Mesenchymal stem cell (in vitro differentiated cells and primary cell): Measurements from ENCODE around the gene TUBB4B.

ENCODE experiments used
- DNase-seq: peaks from one replicate; pipeline ENCODE4 v3.0.0-alpha.2; 2013
- H2AFZ ChIP-seq: one replicate; pipeline ENCODE4 v1.6.1; 2013; ENCODE audit warnings: low read depth, mild to moderate bottlenecking, control low read depth, inconsistent platforms, low read length, moderate library complexity
- H2AK5ac ChIP-seq: 2 replicates; pipeline ENCODE4 v1.6.1; 2013; ENCODE audit warnings: low read length, moderate library complexity, mild to moderate bottlenecking, inconsistent platforms; ENCODE audit not compliant: severe bottlenecking
- H2BK120ac ChIP-seq: one replicate; pipeline ENCODE4 v1.6.1; 2013; ENCODE audit warnings: low read depth, mild to moderate bottlenecking, inconsistent platforms, low read length, moderate library complexity
- H2BK12ac ChIP-seq, 2 experiments: one replicate each; pipeline ENCODE4 v1.6.1; 2013; ENCODE audit warnings: inconsistent platforms in 2 of 2, low read length in 2 of 2, mild to moderate bottlenecking in 2 of 2, moderate library complexity in 2 of 2, control low read depth in 1 of 2
- H2BK15ac ChIP-seq: one replicate; pipeline ENCODE4 v1.6.1; 2013; ENCODE audit warnings: mild to moderate bottlenecking, low read depth, inconsistent platforms; ENCODE audit not compliant: poor library complexity, severe bottlenecking
- H2BK5ac ChIP-seq: 2 replicates; pipeline ENCODE4 v1.6.1; 2013; ENCODE audit warnings: low read depth, mild to moderate bottlenecking, low read length, control low read depth, inconsistent platforms; ENCODE audit not compliant: poor library complexity, severe bottlenecking
- H3K14ac ChIP-seq, 2 experiments: one replicate each; pipeline ENCODE4 v1.6.1; 2013; ENCODE audit warnings: inconsistent platforms in 2 of 2, low read length in 2 of 2, control low read depth in 1 of 2, mild to moderate bottlenecking in 1 of 2, moderate library complexity in 1 of 2
- H3K18ac ChIP-seq, 2 experiments: one replicate each; pipeline ENCODE4 v1.6.1; 2013; ENCODE audit warnings: inconsistent platforms in 2 of 2, low read length in 2 of 2, control low read depth in 1 of 2, low read depth in 1 of 2, mild to moderate bottlenecking in 1 of 2
- H3K23ac ChIP-seq, 2 experiments: one replicate each; pipeline ENCODE4 v1.6.1; 2013; ENCODE audit warnings: inconsistent platforms in 2 of 2, low read length in 2 of 2, mild to moderate bottlenecking in 2 of 2, moderate library complexity in 2 of 2, control low read depth in 1 of 2
- H3K27ac ChIP-seq: 2 replicates; pipeline ENCODE4 v1.5.1; 2013; ENCODE audit warnings: mild to moderate bottlenecking, moderate library complexity, low read length, control low read depth, inconsistent platforms; ENCODE audit not compliant: poor library complexity, severe bottlenecking
- H3K27me3 ChIP-seq, 2 experiments: 2 replicates each; pipeline versions ENCODE4 v1.6.1 to v1.7.0; 2013; ENCODE audit warnings: low read length in 2 of 2, mild to moderate bottlenecking in 2 of 2, moderate library complexity in 2 of 2, control low read depth in 1 of 2, inconsistent platforms in 1 of 2; ENCODE audit not compliant: control insufficient read depth in 1 of 2, insufficient read depth in 1 of 2
- H3K36me3 ChIP-seq, 2 experiments: 2 replicates each; pipeline versions ENCODE4 v1.6.1 to v1.7.0; 2013; ENCODE audit warnings: low read length in 2 of 2, control low read depth in 1 of 2, inconsistent platforms in 1 of 2, low read depth in 1 of 2, mild to moderate bottlenecking in 1 of 2; ENCODE audit not compliant: insufficient read depth in 2 of 2, control insufficient read depth in 1 of 2
- H3K4ac ChIP-seq, 2 experiments: one replicate each; pipeline ENCODE4 v1.6.1; 2013; ENCODE audit warnings: inconsistent platforms in 2 of 2, low read length in 2 of 2, mild to moderate bottlenecking in 2 of 2, moderate library complexity in 2 of 2, control low read depth in 1 of 2, low read depth in 1 of 2
- H3K4me1 ChIP-seq: 2 replicates; pipeline ENCODE4 v1.6.1; 2013; ENCODE audit warnings: low read depth, low read length, control low read depth; ENCODE audit not compliant: control insufficient read depth, insufficient read depth
- H3K4me2 ChIP-seq: 2 replicates; pipeline ENCODE4 v1.6.1; 2013; ENCODE audit warnings: low read length, mild to moderate bottlenecking, inconsistent platforms; ENCODE audit not compliant: poor library complexity, severe bottlenecking
- H3K4me3 ChIP-seq, 2 experiments: 2 replicates each; pipeline versions ENCODE4 v1.5.1 to v1.7.0; 2013; ENCODE audit warnings: low read length in 2 of 2, mild to moderate bottlenecking in 2 of 2, control low read depth in 1 of 2, low read depth in 1 of 2; ENCODE audit not compliant: insufficient read depth in 1 of 2
- H3K79me1 ChIP-seq: replicated peaks from 2 replicates; pipeline ENCODE4 v1.6.1; 2013; ENCODE audit warnings: mild to moderate bottlenecking, control low read depth, low read length, inconsistent platforms; ENCODE audit not compliant: poor library complexity, severe bottlenecking
- H3K9ac ChIP-seq: 2 replicates; pipeline ENCODE4 v1.7.0; 2013; ENCODE audit warnings: mild to moderate bottlenecking, low read length, moderate library complexity
- H3K9me3 ChIP-seq: 2 replicates; pipeline ENCODE4 v1.7.0; 2013; ENCODE audit warnings: mild to moderate bottlenecking, low read length; ENCODE audit not compliant: control insufficient read depth
- H4K8ac ChIP-seq: one replicate; pipeline ENCODE4 v1.6.1; 2013; ENCODE audit warnings: inconsistent platforms, mild to moderate bottlenecking, low read length, moderate library complexity
- H4K91ac ChIP-seq: one replicate; pipeline ENCODE4 v1.6.1; 2013; ENCODE audit warnings: mild to moderate bottlenecking, low read length, inconsistent platforms
- WGBS: methylation state at CpG from one replicate; pipeline ENCODE4 v1.1.7; 2013; ENCODE audit warnings: mixed read lengths; 5-methylcytosine and 5-hydroxymethylcytosine counted together

The TUBB4B gene

DNA sequence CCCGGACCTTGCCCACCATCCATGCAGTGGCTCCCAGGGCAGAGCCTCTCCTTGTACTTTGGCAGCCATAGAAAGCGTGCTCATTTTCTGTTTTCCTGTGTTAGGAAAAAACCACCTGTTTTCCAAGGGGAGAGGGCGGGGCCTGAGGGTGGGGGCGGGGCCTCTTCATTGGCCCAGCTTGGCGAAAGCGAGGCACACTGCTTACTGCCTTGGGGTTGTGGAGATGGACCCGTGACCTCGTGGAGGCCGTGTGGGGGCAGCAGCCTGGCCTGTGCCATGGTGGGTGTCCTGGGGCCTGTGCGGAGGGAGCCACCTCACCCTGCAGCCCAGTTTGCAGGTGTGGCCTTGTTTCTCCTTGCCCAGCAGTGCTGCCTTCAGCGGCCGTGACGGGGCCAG, 32.0 kb downstream of the TUBB4B start:
- Histone ChIP-seq H3K4ac (no peak overlapping the region), H2BK120ac (no peak overlapping the region), H2AFZ (no peak overlapping the region), H2BK15ac (no peak overlapping the region), H2AK5ac (no peak overlapping the region), H2BK5ac (no peak overlapping the region), H4K8ac (no peak overlapping the region), H3K4me1 (peaks cover 41% of the 10 kb centered on the region), H3K9ac (no peak overlapping the region), H3K36me3 (peaks cover 46 to 64% of the 10 kb centered on the region in 2 experiments), H4K91ac (peak overlapping the region; percentile 44), H3K79me1 (peaks cover 34% of the 10 kb centered on the region), H3K9me3 (no peaks in the 10 kb centered on the region), H3K18ac (no peak overlapping the region), H3K27me3 (peaks cover 0 to 6% of the 10 kb centered on the region in 2 experiments), H3K27ac (no peak overlapping the region), H2BK12ac (no peak overlapping the region), H3K4me2 (no peak overlapping the region), H3K14ac (no peak overlapping the region), H3K23ac (no peak overlapping the region), H3K4me3 (no peak overlapping the region)
- WGBS = 82% methylated on average over 13 of the region's 13 CpGs
- DNase-seq = no peak

DNA sequence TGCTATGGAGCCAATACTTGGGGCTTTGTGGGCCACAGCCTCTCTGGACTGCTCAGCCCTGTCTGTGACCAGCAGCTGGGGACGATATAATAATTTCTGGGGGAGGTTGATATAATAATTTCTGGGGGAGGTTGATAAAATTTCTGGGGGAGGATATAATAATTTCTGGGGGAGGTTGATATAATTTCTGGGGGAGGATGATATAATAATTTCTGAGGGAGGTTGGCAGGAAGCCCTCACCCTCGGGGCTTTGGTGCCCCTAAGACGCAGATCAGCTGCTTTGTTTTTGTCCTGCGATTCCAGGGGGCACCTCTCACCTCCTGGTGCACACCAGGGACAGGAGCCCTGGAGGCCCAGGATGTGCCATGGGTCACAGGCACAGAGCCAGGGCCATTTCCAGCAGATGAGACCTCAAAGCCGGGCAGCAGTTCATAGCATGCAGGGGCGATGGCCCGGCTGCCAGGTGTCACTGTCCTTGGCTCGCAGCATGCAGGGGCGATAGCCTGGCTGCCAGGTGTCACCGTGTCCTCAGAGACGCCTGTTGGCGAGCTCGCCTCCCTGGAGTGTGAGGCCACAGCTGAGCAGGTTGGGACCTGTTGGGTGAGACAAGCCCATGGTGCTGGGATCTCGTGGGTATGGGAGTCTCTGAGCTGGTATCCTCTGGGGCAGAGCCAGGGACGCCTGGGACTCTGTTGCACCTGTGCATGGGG, 32.7 kb downstream of the TUBB4B start:
- no peak overlapping the region for H3K18ac ChIP-seq
- H4K91ac ChIP-seq = peak overlapping the region; percentile 56
- H2BK15ac ChIP-seq = no peak overlapping the region
- H3K9ac ChIP-seq = no peak overlapping the region
- peak overlapping the region; percentile 7 for H4K8ac ChIP-seq
- H3K36me3 ChIP-seq = peaks cover 39 to 63% of the 10 kb centered on the region in 2 experiments
- no peak for DNase-seq
- no peaks in the 10 kb centered on the region for H3K9me3 ChIP-seq
- no peak overlapping the region for H2AK5ac ChIP-seq
- H3K23ac ChIP-seq = peak overlapping the region in 1 of 2 experiments; percentile 48
- H3K4ac ChIP-seq = no peak overlapping the region
- H3K79me1 ChIP-seq = peaks cover 33% of the 10 kb centered on the region
- H3K27me3 ChIP-seq = peaks cover 0 to 10% of the 10 kb centered on the region in 2 experiments
- H2BK12ac ChIP-seq = no peak overlapping the region
- H3K4me3 ChIP-seq = no peak overlapping the region
- no peak overlapping the region for H3K4me2 ChIP-seq
- no peak overlapping the region for H3K27ac ChIP-seq
- no peak overlapping the region for H2BK5ac ChIP-seq
- H3K4me1 ChIP-seq = peaks cover 46% of the 10 kb centered on the region
- no peak overlapping the region for H3K14ac ChIP-seq
- peak overlapping the region; percentile 21 for H2BK120ac ChIP-seq
- WGBS = 92% methylated on average over 15 of the region's 15 CpGs
- no peak overlapping the region for H2AFZ ChIP-seq

DNA sequence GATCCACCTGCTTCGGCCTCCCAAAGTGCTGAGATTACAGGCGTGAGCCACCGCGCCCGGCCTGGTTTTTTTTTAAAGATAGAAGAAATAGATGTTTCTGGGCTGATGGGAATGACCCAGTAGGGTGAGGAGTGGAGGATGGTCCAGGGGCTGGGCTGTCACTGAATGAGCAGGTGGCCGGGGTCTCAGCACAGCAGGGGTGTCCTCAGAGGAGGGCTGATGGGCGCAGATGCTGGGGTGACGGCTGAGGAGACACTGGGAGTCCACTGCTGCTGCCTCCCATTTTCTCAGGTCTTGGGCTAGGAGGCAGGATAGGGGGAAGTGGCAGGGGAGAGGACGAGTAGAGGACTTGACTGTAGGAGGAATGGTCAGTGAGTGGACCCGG, 34.1 kb downstream of the TUBB4B start:
- H3K14ac ChIP-seq = no peak overlapping the region
- H3K4me3 ChIP-seq = no peak overlapping the region
- H3K36me3 ChIP-seq = peaks cover 27 to 64% of the 10 kb centered on the region in 2 experiments
- H3K9me3 ChIP-seq = no peaks in the 10 kb centered on the region
- no peak overlapping the region for H2AFZ ChIP-seq
- peaks cover 53% of the 10 kb centered on the region for H3K4me1 ChIP-seq
- H4K91ac ChIP-seq = peak overlapping the region; percentile 99
- peak overlapping the region in 1 of 2 experiments; percentile 2 for H3K23ac ChIP-seq
- peak overlapping the region; percentile 13 to 98 for H3K18ac ChIP-seq
- peak overlapping the region; percentile 16 for H4K8ac ChIP-seq
- WGBS = 92% methylated on average over 10 of the region's 10 CpGs
- DNase-seq = no peak
- H2BK12ac ChIP-seq = peak overlapping the region in 1 of 2 experiments; percentile 97
- H2BK5ac ChIP-seq = no peak overlapping the region
- H3K27me3 ChIP-seq = peaks cover 0 to 23% of the 10 kb centered on the region in 2 experiments
- no peak overlapping the region for H2AK5ac ChIP-seq
- peak overlapping the region; percentile 73 for H2BK15ac ChIP-seq
- no peak overlapping the region for H3K4me2 ChIP-seq
- H2BK120ac ChIP-seq = peak overlapping the region; percentile 64
- H3K9ac ChIP-seq = no peak overlapping the region
- H3K4ac ChIP-seq = peak overlapping the region; percentile 29 to 45
- H3K27ac ChIP-seq = no peak overlapping the region
- H3K79me1 ChIP-seq = peaks cover 39% of the 10 kb centered on the region

DNA sequence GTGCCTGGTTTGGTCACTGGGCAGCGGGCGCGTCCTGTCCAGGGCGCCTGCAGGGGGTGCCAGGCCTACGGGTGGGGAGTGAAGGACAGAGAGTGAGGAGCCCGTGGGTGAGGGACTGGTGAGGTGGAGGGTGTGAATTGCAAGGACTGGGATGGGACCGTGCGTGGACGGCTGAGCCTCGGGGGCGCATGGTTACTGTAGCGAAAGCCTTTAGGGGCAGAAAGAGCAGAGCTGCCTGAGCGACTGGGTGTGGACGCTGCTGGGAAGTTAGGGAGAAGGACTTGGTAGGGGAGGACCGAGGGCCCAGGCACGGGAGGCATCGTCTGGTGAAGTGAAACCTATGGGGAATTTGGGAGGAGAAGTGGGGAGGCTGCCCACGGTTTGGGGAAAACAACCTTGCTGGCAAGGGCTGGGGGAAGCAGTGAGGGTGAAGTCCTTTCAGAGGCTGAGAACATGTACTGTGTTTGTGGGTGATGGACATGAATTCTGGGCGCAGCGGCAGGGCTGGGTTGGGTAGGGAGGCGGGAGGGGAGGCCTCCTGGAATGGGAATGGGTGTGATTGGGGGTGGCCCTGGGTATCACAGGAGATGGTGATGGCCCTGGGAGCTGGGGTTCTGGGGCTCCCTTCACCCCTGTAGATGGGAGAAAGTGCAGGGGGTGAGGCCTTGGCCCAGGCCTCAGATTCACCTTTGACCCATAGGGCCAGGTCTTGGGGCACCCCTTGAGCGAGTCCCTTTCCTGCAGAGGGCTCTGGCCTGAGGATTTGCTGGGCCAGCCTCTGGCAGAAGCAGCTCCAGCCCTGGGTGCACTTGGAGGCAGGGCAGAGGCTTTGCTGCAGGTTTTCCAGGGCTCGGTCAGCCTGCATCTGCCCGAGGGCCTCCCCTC, 34.7 kb downstream of the TUBB4B start:
- WGBS = 90% methylated on average over 24 of the region's 24 CpGs
- Histone ChIP-seq H3K27ac (no peak overlapping the region), H3K27me3 (peaks cover 0 to 29% of the 10 kb centered on the region in 2 experiments), H3K14ac (peak overlapping the region in 1 of 2 experiments; percentile 87), H2BK120ac (peak overlapping the region; percentile 95), H3K4ac (peak overlapping the region; percentile 45 to 97), H4K91ac (peak overlapping the region; percentile 99), H3K36me3 (peaks cover 25 to 67% of the 10 kb centered on the region in 2 experiments), H3K4me2 (no peak overlapping the region), H3K79me1 (peaks cover 42% of the 10 kb centered on the region), H3K9me3 (no peaks in the 10 kb centered on the region), H4K8ac (peak overlapping the region; percentile 66), H2AFZ (no peak overlapping the region), H2BK15ac (peak overlapping the region; percentile 100), H2BK12ac (peak overlapping the region; percentile 95 to 97), H3K18ac (peak overlapping the region; percentile 88 to 98), H3K4me3 (no peak overlapping the region), H3K4me1 (peaks cover 59% of the 10 kb centered on the region), H3K23ac (no peak overlapping the region), H2AK5ac (no peak overlapping the region), H3K9ac (no peak overlapping the region), H2BK5ac (peak overlapping the region; percentile 36)
- DNase-seq = no peak
